Measurements from ENCODE around the gene FSCN2.
"Not testable (repeated sequence)": the region's sequence is repeated elsewhere in the genome, so short reads cannot be mapped to it uniquely, and the experiment has no call there.

FSCN2 gene

GRCh38 chr17:81528651-81529436, 667 bp downstream of the FSCN2 start:
- DNase-seq (ENCODE audit: low read depth) = no peak

- no peak for DNase-seq (ENCODE audit: low read depth)
Observed at GRCh38 chr17:81529437-81529803, 1.2 kb downstream of the FSCN2 start.

GRCh38 chr17:81531013-81531412, 2.8 kb downstream of the FSCN2 start:
- not testable (repeated sequence) for DNase-seq (ENCODE audit: low read depth)

DNA sequence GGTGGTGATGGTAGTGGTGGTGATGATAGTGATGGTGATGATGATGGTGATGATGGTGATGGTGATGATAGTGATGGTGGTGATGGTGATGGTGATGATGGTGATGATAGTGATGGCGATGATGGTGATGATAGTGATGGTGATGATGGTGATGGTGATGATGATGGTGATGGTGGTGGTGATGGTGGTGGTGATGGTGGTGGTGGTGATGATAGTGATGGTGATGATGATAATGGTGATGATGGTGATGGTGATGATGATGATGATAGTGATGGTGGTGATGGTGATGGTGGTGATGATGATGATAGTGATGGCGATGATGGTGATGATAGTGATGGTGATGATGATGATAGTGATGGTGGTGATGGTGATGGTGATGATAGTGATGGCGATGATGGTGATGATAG, 3.8 kb downstream of the FSCN2 start:
- DNase-seq (ENCODE audit: low read depth) = not testable (repeated sequence)

DNA sequence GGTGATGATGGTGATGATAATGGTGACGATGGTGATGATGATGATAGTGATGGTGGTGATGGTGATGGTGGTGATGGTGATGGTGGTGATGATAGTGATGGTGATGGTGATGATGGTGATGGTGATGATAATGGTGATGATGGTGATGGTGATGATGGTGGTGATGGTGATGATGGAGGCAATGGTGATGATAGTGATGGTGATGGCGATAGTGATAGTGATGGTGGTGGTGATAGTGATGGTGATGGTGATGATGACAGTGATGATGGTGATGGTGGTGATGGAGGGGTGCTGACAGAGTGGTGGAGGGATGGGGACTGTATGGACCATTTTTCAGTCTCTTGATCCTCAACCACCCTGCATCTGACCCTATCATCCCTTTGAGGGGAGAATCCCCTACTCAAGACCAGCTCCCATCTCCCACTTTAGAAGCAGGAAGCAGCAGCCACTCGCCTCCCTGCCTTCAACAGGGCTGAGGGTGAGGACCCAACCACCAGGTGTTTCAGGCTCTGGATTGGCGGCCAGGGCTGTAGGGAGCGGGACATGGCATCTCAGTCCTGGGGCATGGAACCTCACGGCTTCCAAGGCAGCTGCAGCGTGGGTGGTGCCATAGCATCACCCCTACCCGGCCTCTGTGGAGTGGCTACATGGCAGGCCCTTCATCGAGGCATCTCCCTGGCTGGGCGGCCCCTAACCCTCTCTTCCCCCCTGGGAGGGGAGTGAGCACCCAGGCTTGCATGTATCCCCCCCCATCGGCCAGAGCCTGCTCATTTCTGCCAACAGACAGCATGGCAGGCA, 4.5 kb downstream of the FSCN2 start:
- no peak for DNase-seq (ENCODE audit: low read depth)

DNA sequence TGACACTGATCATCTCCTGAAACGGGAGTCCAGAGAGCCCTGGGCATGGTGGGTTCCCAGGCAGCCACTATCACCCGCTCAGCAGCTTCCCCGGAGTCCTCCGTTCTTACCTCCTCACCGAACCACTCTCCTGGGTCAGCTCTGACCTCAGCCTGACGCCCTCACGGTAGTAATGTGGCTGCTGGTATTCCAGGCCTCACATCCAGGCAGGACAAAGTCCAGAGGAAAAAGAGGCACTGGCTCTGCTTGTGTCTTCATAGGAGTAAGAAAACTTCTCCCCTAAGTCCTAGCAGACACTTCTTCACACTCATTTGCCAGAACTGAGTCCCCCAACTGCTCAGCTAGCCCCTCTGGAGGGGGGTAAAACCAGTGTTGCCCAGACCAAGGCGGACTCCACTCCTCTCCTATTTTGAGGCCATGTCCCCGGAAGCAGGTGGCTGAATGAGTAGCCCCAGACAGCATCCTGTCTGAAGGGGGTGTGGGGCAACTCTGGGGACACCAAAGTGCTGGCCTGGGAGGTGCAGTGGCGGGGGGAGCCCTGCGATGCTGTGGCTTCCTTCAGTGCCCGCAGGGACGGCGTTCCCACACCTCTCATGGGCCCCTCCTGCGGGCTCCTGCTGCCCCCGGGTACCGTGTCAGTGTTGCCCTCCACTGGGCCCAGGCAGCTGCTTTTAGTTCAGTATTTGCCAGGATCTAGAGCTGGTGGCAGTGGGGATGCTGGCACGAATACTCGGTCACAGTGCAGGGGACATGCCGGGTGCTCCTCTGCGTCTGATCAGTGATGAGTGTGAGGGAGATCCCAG, 5.4 kb downstream of the FSCN2 start:
- no peak for DNase-seq (ENCODE audit: low read depth)

GRCh38 chr17:81534157-81535006, 6.2 kb downstream of the FSCN2 start:
- no peak for DNase-seq (ENCODE audit: low read depth)

- DNase-seq (ENCODE audit: low read depth) = no peak
Observed at GRCh38 chr17:81535007-81535328, 6.8 kb downstream of the FSCN2 start.

- no peak for DNase-seq (ENCODE audit: low read depth)
Observed at GRCh38 chr17:81535480-81536298, 7.5 kb downstream of the FSCN2 start.

DNA sequence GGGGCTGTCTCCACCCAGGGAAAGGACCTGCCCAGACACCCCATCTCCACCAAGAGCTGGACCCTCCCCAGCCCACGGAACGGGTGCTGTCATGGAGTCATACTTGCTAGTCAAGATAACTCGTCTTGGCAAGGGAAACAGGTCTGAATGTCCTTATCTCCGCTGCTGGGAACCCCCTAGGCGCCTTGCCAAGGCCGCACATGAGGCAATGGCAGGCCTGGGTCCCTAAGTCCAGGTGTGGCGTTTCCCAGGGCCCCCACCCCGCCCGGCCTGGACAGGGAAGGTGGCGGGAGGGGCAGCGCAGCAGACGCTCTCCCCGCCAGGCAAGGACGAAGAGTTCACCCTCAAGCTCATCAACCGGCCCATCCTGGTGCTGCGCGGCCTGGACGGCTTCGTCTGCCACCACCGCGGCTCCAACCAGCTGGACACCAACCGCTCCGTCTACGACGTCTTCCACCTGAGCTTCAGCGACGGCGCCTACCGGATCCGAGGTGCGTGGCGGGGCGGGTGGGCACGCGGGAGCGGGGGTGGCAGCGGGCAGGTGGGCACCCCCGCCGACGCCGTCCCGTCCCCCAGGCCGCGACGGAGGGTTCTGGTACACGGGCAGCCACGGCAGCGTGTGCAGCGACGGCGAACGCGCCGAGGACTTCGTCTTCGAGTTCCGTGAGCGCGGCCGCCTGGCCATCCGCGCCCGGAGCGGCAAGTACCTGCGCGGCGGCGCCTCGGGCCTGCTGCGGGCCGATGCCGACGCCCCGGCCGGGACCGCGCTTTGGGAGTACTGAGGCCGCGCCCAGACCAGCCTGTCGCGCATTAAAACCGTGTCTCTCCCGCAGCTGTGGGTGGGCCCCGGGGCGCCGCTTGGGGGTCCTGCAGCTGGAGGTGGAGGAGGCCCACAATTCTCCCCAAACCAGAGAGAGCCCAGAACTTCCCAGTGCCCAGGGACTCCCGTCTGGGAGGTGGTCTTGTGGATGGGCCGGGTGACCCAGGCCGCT, 8.4 kb downstream of the FSCN2 start:
- DNase-seq (ENCODE audit: low read depth) = no peak

DNA sequence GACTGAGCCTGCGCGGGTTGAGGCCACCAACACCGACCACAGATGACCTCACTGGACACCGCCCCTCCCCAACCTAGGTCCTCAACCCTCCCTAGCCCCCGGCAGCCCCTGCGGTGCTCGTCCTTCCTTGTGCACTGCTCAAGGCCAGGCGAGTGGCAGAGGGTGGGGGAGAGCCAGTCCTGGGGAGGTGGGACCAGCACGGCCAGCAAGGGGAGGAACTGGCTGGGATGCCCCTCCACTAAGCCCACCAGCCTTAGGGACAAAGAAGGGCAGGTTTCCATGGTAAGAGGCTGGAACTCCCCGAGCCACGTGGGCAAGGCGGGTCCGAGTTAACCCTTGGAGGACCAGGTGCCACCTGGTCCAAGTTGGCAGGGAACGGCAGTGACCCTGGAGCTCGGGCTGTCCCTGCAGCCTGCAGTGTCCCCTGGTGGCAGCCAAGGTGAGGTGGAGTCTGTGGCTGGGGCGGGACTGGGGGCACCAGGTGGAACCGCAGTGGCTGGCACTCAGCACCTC, 9.2 kb downstream of the FSCN2 start:
- DNase-seq (ENCODE audit: low read depth) = no peak

DNA sequence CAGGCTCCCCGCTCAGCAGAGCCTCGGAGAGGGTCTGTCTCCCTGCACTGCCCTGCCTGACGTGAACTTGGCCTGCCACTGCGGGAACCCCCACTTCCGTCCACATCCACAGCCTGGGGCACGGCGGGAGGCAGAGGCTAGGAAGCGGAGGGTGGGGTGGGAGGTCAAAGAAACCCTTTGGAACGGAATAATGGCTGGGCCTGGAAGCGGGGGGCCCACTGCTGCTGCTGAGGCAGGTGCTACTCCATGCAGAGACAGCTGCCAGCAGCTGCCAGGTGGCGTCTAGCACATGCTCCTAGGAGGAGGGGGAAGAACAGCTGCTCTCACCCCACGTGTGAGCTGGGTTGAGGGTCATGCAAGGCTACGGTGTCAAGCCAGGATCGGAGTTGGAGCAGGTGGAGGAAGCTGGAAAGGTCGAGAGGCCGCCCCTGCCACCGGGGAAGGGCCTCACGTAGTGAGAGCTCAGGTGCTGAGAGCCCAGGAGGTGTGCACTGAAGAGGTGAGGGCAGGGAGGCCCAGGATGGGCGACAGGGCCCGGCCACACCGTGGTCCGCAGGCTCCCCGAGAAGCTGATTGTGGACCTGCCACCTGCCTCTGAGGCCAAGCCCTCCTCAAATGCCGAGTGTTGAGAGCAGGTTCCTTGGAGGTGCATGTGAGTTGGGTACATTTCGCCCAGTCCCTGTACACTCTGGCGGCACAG, 9.8 kb downstream of the FSCN2 start:
- DNase-seq (ENCODE audit: low read depth) = no peak

DNA sequence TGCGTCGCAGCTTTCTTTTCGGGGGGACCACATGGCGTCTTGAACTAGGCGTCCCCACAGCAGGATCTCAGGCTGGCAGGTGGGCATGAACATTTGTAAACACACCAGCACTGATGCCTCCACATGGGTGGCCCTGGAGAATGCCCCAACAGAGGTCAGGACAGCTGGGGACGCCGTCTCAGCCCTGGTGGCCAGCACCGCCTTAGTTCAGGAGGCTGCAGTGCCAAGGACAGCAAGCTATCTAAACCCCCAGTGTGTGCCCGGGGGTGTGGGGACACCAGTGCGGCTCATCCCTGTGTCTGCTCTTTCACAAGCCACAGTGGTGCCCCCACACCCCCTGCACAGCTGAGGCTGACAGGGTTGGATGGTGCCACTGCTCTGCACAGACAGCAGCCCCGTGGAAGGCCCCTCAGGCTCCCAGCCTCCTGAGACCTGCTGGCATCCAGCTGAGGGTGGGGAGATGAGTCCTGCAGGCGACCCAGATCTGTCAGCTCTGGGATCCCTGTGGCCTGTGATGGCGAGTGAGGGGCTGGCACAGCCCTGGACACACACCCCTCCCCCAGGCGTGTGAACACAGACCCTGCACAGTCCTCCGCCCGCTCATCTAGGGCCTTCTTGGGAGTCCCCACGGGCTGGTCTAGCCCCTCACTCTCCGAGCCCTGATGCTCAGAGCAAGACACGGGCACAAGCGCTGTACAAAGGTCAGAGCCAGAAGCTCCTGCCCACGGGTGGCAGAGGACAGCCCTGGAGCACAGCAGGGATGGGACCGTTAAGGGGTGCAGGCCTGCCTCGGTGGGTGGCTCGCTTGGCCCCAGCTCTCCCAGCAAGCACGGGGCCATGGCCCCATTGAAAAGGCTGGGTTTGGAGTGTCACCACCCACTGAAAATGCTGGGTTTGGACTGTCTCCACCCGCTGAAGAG, 10.7 kb downstream of the FSCN2 start:
- DNase-seq (ENCODE audit: low read depth) = no peak

- no peak for DNase-seq (ENCODE audit: low read depth)
Observed at GRCh38 chr17:81539571-81539900, 11.4 kb downstream of the FSCN2 start.

DNA sequence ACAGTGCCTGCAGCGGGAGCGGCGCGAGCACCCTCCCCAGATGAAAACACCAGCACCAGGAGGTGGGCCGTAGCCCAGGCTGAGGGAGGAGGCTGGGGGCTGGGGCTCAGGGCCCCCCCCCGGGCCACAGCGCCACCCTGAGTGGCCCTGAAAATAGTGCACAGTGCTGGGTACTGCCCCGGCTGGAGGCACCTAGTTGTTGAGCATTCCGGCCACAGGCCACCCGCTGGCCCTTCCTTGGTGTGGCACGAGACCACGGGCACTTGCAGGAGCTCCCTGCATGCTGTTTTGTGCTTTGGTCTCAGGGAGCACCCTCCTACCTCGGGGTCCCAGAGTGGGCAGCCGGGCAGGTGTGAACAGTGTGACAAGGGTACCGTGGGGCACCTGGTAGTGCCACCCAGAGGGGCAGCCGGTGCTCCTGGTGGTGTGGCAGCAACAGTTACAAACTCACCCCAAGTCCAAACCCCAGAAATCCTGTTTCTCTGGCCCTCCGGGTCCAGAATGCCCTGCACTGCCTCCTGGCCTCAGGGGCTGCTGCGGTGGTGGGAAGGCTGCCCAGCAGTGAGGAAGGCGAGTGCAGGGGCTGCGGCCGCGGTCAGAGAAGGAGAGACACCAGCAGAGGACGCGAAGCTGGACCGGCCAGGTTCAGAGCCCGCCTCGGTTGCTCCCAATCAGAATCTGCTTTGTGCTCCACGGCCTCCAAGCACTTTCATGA, 11.9 kb downstream of the FSCN2 start:
- DNase-seq (ENCODE audit: low read depth) = no peak

- no peak for DNase-seq (ENCODE audit: low read depth)
Observed at GRCh38 chr17:81540676-81541027, 12.5 kb downstream of the FSCN2 start.

DNA sequence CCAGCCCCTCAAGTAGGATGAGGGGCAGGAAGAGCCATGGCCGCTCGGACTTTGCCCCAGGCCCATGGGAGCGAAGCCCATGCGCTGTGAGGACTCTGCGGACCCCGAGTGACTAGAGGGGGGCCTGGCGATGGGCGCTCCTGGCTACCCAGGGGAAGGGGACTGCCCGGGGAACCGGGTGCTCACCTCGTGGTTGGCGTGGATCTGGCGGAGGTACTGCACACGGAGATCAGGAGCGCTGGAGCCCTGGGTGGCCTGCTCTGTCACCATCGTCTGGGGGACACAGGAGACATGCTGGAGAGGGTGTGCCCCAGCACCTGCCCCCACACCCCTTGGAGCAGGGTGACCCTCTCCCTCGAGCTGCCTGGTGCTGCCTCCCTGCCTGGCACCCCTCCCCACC, 12.9 kb downstream of the FSCN2 start:
- DNase-seq (ENCODE audit: low read depth) = no peak
